GM13976 (cell line): ENCODE results near the gene TNFSF11.
A peak's percentile ranks its signal among the peaks of the same experiment; 100 is the strongest.

Experiments used
- DNase-seq: peaks from one replicate; pipeline ENCODE4 v3.0.0; 2012; ENCODE audit warnings: low spot score
- in situ Hi-C: fragments of 300-500 bp; cut with MboI; formaldehyde crosslinking; loops from one replicate; pipeline ENCODE4 v1.12.0; 2022; ENCODE audit warnings: low sequenced_read_pairs, mixed read lengths, inconsistent platforms; ENCODE audit not compliant: unreplicated experiment
- TF ChIP-seq, protein P1 (sequence below): IDR thresholded peaks from 2 replicates; pipeline ENCODE4 v1.5.1; 2012; ENCODE audit warnings: borderline replicate concordance, mild to moderate bottlenecking; ENCODE audit not compliant: insufficient read depth; ENCODE audit errors: extremely low read depth, missing control alignments, control extremely low read depth

Gene TNFSF11

DNA sequence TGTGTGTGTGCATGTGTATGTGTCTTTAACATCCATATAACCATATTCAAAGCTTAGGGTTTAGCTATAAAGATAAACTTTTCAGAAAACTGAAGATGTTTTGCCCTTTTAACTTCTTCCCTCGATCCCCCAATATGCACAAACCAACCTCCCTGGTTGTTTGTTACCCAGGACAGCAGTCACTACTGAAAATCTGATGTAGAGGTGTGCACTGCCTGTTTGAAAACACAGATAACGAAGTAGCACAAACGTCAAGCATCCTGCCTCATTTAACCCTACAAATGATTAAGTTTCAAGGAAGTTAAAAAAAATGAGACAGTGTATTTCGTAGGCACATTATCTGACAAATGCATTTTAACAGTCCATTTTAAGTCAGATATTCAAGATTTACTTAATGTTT lies 3.6 kb downstream of the TNFSF11 start:
- in situ Hi-C loops: no loop called here
- TF ChIP-seq, protein P1, sequence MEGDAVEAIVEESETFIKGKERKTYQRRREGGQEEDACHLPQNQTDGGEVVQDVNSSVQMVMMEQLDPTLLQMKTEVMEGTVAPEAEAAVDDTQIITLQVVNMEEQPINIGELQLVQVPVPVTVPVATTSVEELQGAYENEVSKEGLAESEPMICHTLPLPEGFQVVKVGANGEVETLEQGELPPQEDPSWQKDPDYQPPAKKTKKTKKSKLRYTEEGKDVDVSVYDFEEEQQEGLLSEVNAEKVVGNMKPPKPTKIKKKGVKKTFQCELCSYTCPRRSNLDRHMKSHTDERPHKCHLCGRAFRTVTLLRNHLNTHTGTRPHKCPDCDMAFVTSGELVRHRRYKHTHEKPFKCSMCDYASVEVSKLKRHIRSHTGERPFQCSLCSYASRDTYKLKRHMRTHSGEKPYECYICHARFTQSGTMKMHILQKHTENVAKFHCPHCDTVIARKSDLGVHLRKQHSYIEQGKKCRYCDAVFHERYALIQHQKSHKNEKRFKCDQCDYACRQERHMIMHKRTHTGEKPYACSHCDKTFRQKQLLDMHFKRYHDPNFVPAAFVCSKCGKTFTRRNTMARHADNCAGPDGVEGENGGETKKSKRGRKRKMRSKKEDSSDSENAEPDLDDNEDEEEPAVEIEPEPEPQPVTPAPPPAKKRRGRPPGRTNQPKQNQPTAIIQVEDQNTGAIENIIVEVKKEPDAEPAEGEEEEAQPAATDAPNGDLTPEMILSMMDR: no peak
- DNase-seq: no peak

DNA sequence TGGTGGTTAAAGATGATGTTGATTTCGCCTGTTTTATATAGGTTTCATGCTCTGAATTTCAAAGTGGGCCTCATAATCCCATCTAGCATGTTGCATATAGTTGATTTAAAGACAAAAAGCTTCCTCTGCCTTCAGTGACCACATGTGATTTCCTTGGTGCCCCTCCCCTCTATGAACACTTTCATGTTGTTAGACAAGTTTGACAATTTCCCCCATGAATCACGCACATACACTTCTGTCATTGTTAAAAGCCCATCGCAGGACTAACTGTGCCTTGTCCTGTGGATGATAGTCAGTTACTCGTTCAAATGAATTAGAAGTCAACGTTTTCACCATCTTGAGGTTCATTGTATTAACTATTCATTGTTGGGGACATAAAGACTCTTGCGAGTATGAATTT lies 6.7 kb downstream of the TNFSF11 start:
- TF ChIP-seq, protein P1: no peak
- no peak for DNase-seq
- in situ Hi-C loops: no loop called here

DNA sequence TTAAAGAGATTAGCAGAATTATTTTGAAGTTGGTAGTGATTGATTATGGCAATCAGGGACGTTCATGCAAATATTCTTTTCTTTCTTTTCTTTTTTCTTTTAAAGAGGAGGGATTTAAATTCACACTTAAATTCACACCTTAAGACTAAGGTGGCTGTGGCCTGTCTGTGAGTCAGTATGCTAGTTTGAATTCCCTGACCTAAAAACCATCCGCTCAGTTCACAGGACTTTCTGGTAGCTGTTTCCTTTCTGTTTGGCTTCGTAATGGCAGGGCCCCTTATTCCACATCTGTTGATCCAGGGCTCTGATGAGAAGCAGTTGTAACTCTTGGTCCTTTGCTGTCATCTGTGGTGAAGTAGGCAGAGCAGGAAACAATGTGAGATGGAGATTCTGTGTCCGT lies 7.5 kb downstream of the TNFSF11 start:
- in situ Hi-C loops: no loop called here
- TF ChIP-seq, protein P1: no peak

DNA sequence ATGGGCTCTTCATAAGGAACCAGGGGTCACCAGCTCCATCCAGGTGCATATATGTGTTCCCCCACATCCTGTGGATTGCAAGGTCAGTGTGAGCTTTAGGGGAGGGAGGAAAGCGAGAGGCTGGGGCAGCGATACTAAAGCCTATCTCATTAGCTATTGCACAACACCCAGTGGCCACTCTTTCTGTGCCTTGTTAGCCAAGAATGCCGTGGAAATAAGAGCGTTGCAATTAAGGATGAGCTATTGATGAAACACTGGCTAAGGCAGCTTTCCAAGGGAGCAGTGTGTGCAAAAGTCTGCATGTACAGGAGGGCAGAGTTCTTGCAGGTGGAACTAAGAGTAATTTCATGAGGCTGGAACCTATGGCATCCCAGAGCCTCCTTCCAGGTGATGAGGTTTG lies 17.6 kb downstream of the TNFSF11 start:
- no peak for DNase-seq
- TF ChIP-seq, protein P1: no peak
- in situ Hi-C loops: loop anchor here (10.0 kb wide), 1 partner anchor 257 kb away; no protein-coding TSS in a partner anchor

More for the DNA sequence above, 7.5 kb downstream of the TNFSF11 start:
- DNase-seq: no peak

DNA sequence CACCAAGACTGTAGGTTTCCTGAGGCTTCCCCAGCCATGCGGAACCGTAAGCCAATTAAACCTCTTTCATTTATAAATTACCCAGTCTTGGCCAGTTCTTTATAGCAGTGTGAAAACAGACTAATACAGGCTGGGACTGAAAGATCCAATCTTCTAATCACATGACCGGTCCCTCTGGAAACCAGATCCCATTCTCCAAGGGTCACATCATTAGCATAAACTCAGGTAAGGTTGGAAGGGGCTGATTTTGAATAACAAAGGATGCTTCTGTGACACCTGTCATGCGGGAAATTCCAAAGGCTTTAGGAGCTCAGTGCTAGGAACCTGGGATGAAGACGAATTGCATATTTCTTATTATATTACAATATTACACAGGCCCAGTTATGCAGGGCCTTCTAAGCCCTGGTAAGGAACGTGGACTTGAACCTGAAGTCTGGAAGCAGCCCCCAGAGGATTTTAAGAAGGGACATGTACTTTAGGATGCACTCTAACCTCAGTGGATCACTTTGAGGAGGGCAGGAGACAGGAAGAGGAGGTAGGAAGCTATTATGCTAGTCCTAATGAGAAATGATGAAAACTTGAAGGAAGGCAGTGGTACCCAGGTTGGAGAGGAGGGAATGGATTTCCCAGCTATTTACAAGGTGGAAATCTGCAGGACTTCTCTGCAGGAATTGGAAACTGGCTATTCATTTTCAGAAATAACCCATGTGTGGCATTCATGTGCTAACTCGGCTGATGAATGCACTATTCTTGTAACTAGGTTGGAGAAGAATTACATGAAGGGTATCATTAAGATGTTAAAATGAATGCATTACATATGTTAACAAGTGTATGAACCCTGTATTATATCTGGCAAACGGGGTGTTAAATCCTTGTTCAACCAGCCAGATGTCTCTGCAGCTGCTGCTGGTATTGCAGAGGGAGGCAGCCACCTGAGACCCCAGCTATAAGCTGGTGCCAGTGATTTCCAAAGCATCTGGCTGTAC lies 19.3 kb downstream of the TNFSF11 start:
- no peak for DNase-seq
- TF ChIP-seq, protein P1: no peak
- in situ Hi-C loops: loop anchor here (10.0 kb wide), 1 partner anchor 258 kb away; no protein-coding TSS in a partner anchor

DNA sequence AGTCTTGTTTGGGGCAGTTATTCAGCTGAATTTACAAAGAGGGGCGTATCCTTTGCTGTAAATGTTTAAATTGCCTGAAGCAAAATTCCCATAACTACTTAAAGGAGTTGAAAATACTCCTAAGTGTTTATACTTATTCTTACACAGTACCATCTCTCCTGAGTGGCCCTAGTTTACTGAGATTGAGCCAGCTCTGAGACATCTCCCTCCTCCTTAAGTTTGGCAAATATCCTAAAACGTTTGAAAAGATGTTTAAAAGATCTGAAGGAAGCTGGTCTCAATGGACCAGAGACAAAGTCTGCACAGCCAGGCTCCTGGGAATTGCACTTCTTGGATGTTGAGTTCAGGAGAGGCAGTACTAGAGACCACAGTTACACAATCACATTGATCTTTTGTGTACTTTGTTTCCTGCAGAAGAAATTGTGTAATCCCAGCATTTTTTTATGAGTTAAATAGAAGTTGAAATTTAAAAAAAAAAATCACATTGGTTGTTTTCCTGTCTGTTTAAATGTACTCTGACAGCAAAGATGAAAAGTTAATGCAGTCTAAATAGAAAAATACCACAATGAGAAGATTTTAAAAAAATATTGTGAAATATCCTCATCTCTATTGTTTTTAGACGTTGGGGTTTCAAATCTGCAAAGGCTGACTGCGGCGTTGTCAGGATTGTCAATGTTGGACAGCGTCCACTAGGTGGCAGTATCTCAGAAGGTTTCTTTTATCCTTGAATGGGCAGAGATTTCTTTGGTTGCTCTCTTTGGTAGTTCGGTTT lies 20.7 kb downstream of the TNFSF11 start:
- TF ChIP-seq, protein P1: peak; percentile 66
- peak; percentile 71 for DNase-seq
- in situ Hi-C loops: loop anchor here (10.0 kb wide), 1 partner anchor 260 kb away; no protein-coding TSS in a partner anchor
